Umbilical cord (tissue), 2 donors: ENCODE measurements around the gene SND1. TPM values are rescaled to one million over a fixed set of nuclear protein-coding genes. Genes with fewer than 3 reads are reported as not detected.
"Not testable (repeated sequence)": the region's sequence is repeated elsewhere in the genome, so short reads cannot be mapped to it uniquely, and the experiment has no call there.

Experiments used
- DNase-seq: peaks from one replicate; pipeline ENCODE4 v3.0.0-alpha.2; 2015; ENCODE audit warnings: low spot score
- total RNA-seq: library from RNA; depleted of rRNA; stranded (reverse); fragments of >200 nt; gene quantifications from one replicate; pipeline ENCODE4 v1.2.3, GENCODE V29; 2014; ENCODE audit warnings: low replicate concordance; ENCODE audit not compliant: insufficient read depth

The SND1 gene
- total RNA-seq, 1 donor from 2014 or later = 101 TPM

DNA sequence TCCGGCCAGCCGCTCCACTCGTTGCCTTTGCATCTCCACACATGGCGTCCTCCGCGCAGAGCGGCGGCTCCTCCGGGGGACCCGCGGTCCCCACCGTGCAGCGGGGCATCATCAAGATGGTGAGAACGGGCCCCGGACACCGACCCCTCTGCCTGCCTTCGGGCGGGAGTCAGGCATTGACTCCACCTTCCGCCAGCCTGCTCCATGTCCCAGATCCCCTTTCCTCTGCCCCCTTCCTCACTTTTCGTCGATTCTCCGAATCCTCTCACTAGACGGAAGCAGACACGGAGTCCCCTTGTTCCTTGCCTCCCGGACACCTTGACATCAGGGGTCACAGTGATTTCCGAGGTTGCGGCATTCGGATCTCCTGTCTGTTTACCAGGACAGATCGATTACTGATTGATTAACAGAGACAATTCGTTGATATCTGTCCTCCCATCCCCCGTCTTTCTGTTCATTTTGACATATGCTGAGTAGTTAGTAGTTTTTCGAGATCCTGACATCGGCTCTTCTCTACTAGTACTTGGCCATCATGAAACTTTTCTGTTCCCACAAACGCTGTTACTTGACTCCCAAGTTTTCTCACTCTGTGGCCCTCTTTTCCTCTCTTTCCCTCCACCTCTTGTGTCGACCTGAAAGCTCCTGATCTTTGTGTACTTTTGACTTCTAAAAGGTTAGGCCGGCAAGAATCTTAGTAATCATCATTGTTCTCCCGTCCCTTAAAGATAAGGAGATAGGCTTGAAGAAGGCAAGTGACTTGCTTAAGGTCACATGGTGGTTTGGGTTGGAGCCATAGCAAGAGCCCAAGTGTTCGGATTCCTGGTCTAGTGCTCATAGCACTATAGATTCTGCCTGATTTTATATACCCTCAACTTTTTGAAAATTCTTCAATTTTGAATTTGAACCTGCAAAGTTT lies 597 bp downstream of the SND1 start:
- no peak for DNase-seq

DNA sequence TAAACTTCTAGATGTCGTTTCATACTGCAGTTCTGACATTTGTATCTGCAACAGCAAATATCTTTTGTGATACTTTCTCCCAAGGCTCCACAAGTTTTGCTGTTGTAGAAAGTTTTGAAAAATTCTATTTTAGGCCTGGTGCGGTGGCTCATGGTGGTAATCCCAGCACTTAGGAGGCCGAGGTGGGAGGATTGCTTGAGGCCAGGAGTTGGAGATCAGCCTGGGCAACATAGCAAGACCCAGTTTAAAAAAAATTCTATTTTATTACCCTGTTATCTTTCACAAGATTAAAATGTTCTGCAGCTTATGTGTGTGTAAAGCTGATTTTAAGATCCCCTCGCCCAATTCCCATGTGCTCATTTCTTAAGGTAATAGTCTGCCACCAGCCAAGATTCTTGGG lies 1.4 kb downstream of the SND1 start:
- DNase-seq = no peak

DNA sequence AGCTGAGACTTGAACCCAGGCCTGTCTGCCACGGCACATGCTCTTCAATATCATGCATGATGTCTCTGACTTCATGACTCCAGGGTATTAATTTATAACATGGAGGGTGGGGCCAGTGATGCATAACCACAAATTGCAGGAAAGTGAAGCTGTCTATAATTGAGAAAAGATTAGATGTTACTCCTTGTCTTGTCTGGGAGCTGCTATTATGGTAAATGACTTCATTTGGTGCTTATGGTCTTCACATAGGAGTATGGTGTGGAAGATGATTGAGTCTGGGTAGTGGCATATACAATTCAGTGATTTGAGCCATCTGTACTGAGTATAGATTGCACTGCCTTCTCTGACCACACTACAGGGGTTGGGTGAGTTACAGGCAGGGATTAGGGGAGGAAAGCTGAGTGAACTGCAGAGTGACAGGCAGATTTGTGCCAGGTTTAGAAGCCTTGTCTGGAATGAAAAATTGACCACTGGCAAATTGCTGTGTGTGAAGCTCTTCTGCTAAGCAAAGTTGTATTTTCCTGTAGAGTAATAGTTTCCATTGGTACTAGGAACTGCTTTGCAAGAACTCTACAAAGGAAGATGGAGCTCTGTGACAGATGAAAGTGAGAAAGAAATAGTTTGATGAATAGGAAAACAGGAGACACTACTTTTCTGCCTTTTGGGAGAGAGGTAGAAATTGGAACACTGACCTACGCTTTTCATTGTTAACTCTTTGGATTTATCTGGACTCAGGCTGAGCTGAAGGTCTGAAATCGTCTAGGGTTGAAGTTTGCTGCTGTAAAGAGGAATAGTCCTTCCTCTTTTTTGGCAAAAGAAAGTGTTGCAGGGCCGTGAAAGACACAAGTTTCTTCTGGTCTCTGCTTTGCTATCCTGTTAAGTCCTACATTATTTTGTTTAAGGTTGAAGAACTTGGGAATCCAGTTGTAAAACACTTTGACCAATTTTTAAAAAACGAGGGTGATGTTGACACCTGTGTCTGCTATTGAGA lies 2.7 kb downstream of the SND1 start:
- no peak for DNase-seq

- DNase-seq = no peak
These were observed 3.7 kb downstream of the SND1 start for GRCh38 chr7:127655720-127656119.

GRCh38 chr7:127657500-127657899 lies 5.5 kb downstream of the SND1 start:
- DNase-seq = no peak

- no peak for DNase-seq
These were observed 7.1 kb downstream of the SND1 start for GRCh38 chr7:127658970-127659630.

- DNase-seq = no peak
These were observed 13.9 kb downstream of the SND1 start for GRCh38 chr7:127665922-127666321.

GRCh38 chr7:127666602-127667001 lies 14.6 kb downstream of the SND1 start:
- no peak for DNase-seq

DNA sequence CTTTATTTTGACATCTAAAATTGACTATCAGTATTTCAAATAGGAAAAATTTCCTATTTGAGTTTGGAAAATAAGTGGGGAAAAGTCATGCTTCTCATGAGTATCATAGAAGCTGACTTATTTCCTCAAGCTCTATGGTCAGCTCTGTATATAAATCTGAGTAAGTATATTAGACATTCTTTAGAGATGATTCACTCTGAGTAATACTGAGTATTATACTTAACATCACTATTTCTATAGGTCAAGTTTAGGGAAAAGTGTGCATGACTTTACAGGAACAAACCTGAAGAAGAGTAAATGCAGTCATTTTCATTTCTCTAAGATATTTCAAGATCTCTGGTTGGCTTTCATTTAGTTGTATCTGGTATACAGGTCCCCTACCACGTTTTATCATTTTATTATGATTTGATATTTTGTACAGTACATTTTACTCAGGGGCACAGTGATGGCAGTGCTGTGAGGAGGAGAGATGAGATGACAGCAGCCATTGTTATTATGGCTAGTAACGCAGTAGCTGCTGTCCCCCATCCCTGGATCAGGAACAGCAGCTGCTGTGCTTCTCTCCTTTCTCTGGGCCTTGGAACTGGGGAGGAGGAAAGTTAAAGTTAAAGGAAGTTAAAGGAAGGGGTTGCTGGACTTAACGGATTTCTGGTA lies 15.2 kb downstream of the SND1 start:
- peak; percentile 28 for DNase-seq

GRCh38 chr7:127667759-127668530 lies 16.0 kb downstream of the SND1 start:
- no peak for DNase-seq

- no peak for DNase-seq
These were observed 19.3 kb downstream of the SND1 start for GRCh38 chr7:127671341-127671740.

GRCh38 chr7:127673902-127674301 lies 21.9 kb downstream of the SND1 start:
- no peak for DNase-seq

DNA sequence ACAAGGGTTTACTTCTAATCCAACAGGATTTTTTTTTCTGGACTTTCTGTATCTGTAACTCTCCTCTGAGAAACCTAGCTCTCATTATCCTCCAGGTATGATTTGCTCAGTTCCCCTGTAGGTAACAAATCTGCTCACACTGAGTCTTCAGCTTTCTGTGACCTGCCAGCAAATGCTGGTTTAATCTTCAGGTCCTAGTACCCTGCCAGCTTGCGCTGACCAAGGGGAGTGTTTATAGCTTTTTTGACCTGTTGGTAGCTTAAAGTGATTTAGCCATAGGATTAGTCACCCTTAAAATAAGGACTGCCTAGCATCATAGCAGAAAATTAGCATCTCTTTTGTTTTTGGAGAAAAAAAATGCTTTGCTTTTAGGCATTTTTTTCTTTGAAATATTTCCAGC lies 22.4 kb downstream of the SND1 start:
- no peak for DNase-seq

- DNase-seq = not testable (repeated sequence)
These were observed 22.9 kb downstream of the SND1 start for GRCh38 chr7:127674923-127675322.

DNA sequence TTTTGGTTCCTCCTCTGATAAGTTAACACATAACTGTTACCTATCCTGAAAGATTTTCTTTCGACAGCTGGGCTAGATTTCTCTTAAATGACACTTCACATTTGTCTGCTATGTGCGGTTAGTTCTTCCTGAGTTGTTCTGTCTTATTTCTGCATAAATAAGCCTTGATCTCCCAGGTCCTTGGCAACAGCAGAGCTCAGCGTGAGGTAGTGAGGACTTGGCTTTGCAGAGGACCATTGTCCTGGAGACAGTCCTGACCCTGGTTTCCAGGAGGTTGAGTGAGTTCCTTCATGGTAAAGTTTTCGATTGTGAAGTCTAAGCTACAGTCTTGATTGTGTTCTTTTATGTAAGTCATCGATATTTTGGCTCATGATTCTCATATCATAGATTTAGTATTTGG lies 23.7 kb downstream of the SND1 start:
- DNase-seq = no peak

DNA sequence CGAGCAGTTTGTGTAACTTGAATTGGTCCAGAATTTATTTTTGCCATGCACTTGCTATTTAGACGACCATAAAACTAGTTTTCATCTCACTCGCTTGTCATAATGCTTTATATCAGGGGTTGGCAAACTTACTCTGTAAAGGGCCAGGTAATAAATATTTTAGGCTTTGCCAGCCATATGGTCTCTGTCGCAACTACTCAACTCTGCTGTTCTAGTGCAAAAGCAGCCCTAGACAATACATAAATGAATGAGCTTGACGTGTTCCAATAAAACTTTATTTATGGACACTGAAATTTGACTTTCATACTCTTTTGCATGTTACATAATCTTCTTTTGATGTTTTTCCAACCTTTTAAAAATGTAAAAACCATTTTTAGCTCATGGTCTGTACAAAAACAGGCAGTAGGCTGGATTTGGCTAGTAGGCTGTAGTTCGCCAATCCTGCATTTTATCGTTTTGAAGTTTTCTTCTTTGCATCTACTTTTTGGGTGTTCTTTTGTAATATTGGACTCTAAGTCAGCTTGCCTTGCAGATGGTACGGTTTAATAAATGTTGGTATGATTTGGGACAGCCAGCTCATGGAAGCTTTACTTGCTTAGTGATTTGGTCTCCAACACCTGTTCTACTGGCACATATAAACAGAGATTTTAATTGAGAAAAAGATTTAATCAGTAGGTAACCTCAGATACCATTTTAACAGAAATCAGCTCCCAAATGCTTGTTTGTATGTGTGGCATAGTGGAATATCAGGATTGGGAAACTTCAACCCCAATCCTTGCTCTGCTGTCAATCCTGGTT lies 25.6 kb downstream of the SND1 start:
- no peak for DNase-seq

- no peak for DNase-seq
These were observed 26.3 kb downstream of the SND1 start for GRCh38 chr7:127678337-127678736.

- DNase-seq = peak; percentile 62
These were observed 27.0 kb downstream of the SND1 start for GRCh38 chr7:127678947-127679346.

DNA sequence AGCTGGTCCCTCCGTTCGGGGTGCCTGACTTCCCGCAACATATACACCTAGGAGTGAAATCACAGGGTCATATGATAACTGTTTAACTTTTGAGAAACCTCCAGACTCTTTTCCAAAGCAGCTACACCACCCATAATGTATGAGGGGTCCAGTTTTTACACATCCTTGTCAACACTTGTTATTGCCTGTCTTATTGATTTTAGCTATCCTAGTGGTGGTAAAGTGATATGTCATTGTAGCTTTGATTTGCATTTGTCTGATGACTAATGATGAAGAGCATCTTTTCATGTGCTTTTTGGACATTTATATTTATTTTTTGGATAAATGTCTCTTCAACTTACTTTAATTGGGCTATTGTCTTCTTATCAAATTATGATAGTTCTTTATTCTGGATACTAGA lies 29.0 kb downstream of the SND1 start:
- DNase-seq = no peak

DNA sequence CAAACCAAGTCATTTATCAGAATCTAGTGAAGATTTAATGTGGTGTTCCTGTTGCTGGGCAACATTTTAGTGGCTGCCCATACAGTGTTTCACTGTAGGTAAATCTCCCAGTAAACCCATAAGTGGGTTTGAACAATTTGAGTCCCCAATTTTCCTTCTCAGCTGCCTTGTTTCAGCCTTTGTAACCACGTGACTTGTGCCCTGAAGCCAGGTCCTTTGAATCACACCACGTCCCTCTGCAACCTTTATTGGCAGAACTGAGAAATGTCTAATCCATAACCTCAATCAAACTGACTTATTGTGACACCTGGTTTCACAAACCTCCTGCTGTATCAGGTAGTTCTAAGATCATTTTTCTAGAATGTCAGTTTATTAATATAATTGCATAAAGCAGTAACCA lies 30.1 kb downstream of the SND1 start:
- no peak for DNase-seq
